GM18858 (cell line): ENCODE measurements around the gene UTP20.

Experiments
- ATAC-seq: cut with Tn5 transposase; IDR thresholded peaks from one replicate; pipeline ENCODE4 v1.9.1; 2021; ENCODE audit not compliant: unreplicated experiment

Gene UTP20

DNA sequence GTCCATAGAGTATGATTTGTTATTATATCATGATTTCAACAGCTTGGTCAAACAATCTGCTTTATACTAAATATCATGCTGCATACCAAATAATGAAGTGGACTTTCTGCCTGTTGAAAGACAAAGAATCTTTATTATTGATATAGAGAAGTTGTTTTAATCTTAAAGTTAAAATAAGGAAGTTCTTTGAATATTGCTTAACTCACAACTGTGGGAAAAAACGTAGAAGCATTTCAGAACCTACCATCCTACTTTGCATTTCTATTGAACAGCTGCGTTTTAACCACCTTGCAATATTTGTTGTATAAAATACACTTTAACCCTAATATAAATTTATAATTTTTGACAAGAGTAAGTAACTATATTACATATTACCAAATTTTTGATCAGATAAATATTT lies 150.6 kb downstream of the UTP20 start:
- ATAC-seq: no peak

DNA sequence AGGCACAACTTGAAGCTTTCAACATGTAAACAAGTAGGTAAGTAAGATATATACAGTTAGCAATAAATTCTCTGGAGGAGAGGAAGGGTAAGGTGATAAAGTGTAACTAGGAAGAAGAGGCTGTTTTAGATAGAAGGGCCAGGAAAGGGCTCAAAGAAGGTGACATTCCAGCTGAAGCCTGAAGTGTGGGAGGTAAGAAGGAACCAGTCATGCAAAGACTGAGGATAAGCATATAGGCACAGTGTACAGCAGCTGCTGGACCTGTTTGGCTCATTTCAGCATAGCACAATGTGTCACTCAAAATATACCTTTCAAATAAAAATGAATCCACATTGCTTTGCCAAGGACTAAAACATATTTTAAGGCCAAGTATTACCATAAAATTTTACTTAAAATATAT lies 156.2 kb downstream of the UTP20 start:
- ATAC-seq: no peak
